Measurements from ENCODE around the gene TBL3.
A peak's percentile ranks its signal among the peaks of the same experiment; 100 is the strongest.

TBL3 gene

GRCh38 chr16:1964506-1965395, 7.1 kb upstream of the TBL3 start, which contains the start of gene RPS2:
TSS of gene RPS2 (minus strand) at chr16:1964826. CDS start at chr16:1964625, 201 bp downstream.
- DNase-seq (ENCODE audit: low read depth): peak; percentile 99

DNA sequence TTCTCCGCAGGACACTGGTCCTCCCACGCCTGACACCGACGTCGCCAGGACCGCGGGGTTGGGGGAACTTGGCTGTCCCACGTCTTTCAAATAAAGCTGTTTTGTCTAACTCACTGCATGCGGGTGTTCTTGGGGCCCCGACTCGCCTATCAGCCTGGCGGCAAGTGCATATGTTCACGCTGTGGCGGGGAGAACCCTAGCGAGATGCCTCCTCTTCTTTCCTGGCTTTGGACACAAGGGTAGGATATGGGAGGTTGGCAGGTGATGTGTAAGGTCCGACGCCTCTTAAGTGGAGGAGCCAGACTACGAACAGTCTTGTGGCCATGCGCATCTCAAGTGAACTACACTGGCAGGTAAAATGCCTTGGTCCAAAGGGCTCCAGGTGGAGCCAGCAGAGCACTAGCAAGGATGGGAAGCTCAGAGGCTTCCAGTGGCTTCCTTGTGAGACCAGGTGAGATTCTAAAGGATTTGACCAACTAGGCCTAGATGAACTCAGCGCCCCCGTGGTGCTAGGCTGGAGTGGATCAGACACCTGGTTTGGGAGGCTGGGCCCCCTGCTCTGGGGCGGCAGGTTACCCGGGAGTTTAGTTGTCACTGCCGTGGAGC, 6.4 kb upstream of the TBL3 start:
- DNase-seq (ENCODE audit: low read depth): no peak

DNA sequence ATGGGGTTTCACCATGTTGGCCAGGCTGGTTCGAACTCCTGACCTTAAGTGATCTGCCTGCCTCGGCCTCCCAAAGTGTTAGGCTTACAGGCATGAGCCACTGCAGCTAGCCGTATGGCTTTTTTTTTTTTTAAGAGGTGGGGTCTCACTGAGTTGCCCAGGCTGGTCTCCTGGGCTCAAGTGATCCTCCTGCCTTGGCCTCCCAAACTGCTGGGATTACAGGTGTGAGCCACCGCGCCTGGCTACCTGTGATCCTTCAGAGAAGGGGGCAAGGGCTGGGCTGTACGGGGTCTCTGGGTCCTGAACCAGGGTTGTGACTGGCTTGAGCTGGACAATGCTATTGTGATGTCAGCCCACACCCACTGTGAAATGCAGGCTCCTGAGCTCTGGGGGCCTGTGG, 5.4 kb upstream of the TBL3 start, which contains the start of gene RNF151:
Gene RNF151 (plus strand): TSS at position 397 of the 400 bp plus-strand sequence. CDS start 26 bp downstream, outside the sequence.
- DNase-seq (ENCODE audit: low read depth): no peak

DNA sequence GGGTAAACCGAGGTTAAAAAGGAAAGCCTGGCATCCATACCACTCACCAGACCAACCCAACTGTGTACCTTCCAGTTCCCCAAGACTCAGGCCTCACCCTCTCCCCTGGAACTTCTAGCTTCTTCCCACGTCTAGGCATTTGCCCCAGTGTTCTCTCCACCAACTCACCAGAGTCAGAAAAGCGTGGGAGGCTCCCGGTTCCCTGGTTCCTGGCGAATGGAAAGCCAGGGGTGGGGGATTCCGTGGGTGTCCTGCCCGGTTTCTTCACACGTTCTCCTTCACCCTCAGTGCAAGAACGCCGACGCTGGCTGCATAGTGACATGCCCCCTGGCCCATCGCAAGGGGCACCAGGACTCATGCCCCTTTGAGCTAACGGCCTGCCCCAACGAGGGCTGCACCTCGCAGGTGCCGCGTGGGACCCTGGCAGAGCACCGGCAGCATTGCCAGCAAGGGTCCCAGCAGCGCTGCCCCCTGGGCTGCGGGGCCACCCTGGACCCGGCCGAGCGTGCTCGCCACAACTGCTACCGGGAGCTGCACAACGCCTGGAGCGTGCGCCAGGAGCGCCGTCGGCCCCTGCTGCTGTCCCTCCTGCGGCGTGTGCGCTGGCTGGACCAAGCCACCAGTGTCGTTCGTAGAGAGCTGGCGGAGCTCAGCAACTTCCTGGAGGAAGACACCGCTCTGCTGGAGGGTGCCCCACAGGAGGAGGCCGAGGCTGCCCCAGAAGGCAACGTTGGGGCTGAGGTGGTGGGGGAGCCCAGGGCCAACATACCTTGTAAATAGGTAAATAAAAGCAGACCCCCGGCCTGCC, 3.5 kb upstream of the TBL3 start:
- no peak for DNase-seq (ENCODE audit: low read depth)

GRCh38 chr16:1972490-1972877, 631 bp downstream of the TBL3 start:
- no peak for DNase-seq (ENCODE audit: low read depth)

DNA sequence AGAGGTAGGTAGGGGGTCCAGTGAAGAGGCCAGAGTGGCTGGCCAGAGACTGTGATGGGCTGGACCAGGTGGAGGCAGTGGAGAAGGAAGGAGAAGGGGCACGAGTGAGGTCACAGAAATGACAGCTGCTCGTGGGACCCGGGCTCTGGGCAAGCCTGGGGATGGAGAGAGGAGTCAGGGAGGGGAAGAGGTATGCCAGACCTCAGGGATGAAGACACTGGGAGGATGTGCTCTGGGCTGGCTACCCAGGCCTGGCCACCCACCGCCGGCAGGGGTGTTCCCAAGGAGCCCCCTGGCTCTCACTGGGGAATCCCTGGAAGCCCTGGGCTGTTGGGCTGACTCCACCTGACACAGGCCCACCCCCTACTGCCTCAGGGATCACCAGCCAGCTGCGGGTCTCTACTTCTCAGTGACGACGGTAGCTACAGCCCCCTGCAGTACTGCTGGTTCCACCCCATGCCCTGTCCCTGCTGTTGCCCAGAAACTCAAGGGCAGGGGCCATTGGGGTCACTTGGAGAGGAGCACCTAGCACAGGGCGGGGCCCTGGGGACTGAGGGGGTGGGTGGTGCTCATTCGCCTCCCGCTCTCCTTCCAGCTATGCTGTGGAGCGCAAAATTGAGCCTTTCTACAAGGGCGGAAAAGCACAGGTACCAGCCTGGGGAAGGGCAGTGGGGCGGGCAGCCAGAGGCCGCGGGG, 1.8 kb downstream of the TBL3 start:
- no peak for DNase-seq (ENCODE audit: low read depth)

DNA sequence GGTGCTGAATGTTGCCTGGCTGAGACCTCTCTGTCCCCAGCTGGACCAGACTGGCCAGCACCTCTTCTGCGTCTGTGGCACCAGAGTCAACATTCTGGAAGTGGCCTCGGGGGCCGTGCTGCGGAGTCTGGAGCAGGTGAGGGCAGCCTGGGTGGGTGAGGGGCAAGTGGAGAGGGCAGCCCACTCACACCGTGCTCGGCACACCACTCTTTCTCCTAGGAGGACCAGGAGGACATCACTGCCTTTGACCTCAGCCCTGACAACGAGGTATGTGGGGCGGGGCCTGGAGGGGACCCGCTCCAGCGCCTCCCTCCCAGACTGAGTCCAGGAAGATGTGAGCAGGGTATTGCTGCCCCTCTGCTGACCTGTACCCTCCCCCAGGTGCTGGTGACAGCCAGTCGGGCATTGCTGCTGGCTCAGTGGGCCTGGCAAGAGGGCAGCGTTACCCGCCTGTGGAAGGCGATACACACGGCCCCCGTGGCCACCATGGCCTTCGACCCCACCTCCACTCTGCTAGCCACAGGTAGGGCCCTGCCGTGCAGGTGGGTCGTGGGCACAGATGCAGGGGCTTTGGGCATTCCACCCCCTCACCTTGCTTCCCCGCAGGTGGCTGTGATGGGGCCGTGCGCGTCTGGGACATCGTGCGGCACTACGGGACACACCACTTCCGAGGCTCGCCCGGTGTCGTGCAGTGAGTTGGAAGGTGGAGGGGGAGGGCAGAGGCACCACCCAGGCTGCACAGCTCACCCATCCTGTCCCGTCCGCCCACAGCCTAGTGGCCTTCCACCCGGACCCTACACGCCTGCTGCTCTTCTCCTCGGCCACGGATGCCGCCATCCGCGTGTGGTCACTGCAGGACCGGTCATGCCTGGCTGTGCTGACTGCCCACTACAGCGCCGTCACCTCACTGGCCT, 2.6 kb downstream of the TBL3 start:
- DNase-seq (ENCODE audit: low read depth): no peak

- DNase-seq (ENCODE audit: low read depth): no peak
Observed at GRCh38 chr16:1975432-1976215, 3.8 kb downstream of the TBL3 start.

DNA sequence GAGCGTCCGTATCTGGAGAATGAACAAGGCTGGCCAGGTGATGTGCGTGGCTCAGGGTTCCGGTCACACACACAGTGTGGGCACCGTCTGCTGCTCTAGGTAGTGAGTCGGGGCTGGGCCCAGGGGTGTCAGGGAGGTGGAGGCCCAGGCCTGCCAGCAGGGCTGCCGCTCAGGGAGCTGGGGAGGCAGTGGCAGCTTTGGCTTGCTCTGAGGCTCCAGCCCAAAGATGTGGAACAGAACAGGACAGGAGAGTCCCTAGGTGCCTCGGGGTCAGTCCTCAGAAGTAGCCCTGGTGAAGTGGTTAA, 4.3 kb downstream of the TBL3 start:
- no peak for DNase-seq (ENCODE audit: low read depth)

DNA sequence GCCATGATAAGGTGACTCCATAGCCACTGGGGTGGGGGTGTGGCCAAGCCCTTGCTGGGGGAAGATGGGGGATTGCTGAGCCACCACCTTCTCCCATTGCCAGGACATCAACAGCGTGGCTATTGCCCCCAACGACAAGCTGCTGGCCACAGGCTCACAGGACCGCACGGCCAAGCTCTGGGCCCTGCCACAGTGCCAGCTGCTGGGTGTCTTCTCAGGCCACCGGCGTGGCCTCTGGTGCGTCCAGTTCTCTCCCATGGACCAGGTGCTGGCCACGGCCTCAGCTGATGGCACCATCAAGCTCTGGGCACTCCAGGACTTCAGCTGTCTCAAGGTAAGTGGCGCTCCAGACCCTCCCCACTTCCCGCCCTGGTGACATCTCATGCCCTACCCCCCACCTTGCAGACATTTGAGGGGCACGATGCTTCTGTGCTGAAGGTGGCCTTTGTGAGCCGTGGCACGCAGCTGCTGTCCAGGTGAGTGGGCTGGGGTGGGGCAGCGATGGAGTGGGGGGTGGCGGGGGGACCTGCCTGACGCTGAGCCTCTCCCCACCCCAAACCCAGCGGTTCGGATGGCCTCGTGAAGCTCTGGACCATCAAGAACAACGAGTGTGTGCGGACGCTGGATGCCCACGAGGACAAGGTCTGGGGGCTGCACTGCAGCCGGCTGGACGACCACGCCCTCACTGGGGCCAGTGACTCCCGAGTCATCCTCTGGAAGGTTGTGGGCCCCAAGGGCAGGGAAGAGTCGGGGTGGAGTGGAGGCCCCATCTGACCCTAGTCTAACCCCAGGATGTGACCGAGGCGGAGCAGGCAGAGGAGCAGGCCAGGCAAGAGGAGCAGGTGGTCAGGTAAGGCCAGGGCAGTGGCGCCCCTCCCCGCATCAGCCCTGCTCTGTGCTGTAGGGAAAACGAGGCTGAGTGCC, 5.4 kb downstream of the TBL3 start:
- no peak for DNase-seq (ENCODE audit: low read depth)

GRCh38 chr16:1977875-1978268, 6.0 kb downstream of the TBL3 start:
- DNase-seq (ENCODE audit: low read depth): no peak

- DNase-seq (ENCODE audit: low read depth): no peak
Observed at GRCh38 chr16:1978476-1979120, 6.7 kb downstream of the TBL3 start.

DNA sequence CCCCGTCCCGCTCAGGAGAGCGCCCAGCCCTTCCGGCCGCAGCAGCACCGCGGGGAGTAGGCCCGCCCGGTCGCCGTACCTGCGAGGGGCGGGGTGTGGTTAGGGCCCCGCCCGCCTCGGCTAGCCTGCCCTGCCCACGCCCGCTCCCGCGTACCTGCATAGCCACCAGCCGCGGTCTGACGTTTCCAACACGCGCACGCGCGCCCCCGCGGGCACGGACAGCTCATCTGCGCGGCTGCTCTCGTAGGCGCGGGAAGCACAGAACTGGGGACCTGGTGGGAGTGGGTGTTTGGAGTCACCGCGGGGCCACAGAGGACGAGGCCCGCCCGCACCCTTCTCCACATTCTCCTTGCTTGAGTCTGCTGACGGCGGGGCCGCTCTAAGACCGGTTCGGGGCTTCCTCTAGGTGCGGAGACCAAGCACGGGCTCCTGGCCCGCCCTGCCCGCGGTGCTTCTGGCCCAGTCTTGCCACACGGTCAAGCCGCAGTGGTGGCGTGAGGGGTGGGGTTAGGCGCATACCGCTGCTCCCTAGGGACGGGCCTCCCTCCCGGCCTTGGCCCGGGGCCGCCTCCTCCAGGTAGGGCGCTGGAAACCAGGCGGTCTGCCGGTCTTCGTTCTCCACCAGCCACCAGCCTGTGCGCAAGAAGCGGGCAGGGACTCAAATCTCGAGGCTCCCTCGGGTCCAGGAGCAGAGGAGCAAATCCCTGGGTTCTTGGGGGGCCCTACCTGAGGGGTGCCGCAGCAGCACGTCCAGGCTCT, 7.6 kb downstream of the TBL3 start:
- no peak for DNase-seq (ENCODE audit: low read depth)

GRCh38 chr16:1980030-1980769, 8.3 kb downstream of the TBL3 start:
- DNase-seq (ENCODE audit: low read depth): no peak

DNA sequence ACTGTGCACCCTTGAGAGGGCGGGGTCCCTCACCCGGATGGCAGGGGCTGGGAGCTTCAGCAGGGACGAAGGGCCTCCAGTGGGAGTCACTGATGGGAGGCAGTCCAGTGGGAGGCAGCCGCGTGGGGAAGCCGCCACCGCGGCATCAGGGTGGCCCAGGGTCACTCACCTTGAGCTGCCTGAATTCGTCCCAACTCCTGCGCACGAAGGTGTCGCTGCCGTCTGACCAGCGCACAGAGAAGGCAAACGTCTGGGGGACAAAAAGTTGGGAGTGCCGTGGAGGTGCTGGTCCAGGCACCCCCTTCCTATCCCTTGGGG, 8.9 kb downstream of the TBL3 start:
- no peak for DNase-seq (ENCODE audit: low read depth)

GRCh38 chr16:1981398-1981836, 9.6 kb downstream of the TBL3 start, which contains the start of gene NOXO1:
TSS of gene NOXO1 (minus strand) at chr16:1981469. CDS start at chr16:1981179, 290 bp downstream.
- no peak for DNase-seq (ENCODE audit: low read depth)

- DNase-seq (ENCODE audit: low read depth): no peak
Observed at GRCh38 chr16:1982013-1982433, 10.2 kb downstream of the TBL3 start.
